GM11168 (cell line): ENCODE measurements around the gene MYLK.

ENCODE experiments used
- in situ Hi-C: fragments of 300-500 bp; cut with MboI; formaldehyde crosslinking; loops from one replicate; pipeline ENCODE4 v1.12.0; 2022; ENCODE audit warnings: low sequenced_read_pairs; ENCODE audit not compliant: unreplicated experiment

The MYLK gene

DNA sequence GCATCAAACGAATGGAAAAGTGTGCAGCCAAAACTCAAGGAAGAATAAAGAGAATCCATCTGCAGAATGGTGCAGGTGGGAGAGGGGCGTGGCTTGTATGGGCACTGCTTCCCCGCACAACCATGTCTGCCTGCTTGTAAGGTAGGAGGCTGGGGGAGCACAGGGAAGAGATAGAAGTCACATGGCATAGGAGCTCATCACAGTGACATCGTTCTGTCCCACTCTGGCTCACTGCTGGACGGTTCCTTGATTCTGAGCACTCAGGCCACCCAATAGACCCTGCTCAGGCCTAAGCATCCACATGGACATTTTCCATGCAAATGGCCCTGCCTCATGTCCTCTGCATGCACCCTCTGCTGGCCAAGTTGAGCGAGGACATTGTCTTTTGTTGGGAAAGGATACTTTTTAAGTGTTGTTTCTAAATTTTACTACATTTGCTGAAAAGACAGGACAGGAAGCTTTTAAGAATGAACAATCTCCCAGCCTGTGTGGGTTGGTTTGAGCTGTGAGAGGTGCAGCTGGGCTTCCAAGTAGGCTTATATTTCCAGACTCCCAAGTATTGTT, 3.1 kb downstream of the MYLK start:
- in situ Hi-C loops: no loop called here

DNA sequence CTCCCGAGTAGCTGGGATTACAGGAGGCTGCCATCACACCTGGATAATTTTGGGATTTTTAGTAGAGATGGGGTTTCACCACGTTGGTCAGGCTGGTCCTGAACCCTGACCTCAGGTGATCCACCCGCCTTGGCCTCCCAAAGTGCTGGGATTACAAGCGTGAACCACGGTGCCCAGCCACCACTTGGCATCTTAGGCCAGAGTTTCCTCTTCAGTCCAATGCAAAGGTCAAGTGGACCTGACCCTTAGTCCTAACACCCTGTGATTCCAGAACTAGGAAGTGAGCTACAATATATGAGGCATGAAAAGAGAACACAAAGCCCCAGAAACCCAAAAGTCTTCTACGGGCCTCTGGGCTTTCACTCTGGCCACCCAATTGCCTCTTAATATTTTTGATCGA, 5.3 kb downstream of the MYLK start:
- in situ Hi-C loops: no loop called here

DNA sequence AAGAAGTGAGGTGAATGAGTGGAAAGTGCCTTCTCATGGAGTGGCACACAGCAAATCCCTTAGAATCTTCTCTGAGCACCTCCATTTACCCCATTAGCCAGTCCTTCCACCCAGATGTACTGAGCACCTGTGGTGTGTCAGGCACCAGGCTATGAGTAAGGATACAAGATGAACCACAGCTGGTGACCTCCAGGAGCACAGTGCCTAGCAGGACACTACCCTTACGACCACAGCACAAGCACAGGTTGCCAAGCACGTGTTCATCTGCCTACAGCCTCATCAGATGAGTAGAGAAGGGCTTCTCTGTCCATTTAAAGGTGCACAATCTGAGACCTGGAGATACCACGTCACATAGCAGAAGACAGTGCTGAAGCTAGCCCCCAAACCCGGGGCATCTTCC, 6.2 kb downstream of the MYLK start:
- in situ Hi-C loops: no loop called here

DNA sequence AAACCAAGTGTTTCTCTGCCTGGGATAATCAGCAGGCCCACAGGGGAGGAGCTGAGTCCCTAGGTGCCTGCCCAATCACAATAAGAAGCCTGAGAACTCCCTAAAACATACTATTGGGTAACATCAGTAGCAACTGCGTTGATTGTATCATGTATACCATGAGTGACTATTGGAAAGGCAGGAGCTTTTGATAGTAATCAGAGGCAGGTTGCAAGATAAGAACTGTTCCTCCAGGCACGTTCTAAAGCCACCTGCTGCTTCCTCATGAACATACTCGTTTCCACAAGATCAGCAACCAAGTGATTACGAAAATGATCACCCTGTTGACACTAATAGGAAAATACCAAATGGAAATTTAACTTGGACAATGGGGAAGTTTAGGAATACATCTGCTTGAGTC, 6.7 kb downstream of the MYLK start:
- in situ Hi-C loops: no loop called here

DNA sequence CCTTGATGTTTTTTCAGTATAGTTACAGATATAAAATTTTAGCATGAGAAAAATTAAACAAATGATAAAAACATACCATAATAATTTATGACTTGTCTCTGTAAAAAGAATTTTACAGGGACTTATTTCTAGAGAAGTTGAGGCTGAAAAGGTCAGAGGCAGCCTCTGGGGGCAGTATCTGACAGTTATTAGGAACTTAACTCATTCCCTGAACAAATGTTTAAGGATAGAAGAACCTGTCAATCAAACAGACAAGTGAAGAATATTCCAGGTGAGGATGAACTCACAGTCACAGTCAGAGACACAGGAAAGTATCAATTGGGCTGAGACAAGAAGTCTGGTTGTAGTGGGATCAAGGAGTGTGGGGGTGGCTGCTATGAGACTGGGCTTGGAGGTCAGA, 7.3 kb downstream of the MYLK start:
- in situ Hi-C loops: no loop called here

DNA sequence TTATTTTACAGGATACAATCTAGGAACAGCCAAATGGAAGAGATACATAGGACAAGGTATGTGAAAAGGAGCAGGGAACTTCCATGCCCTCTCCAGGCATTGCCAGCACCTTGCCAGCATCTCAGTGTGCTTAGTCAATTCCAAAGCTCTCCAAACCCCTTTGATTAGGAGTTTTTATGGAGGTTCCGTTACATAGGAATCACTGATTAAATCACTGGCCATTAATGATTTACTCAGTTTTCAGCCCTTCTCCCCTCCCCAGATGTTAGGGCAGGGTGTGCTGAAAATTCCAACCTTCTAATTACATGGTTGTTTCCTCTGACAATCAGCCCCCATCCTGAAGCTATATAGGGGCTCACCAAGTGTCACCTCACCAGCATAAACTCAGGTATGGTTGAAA, 11.5 kb downstream of the MYLK start:
- in situ Hi-C loops: no loop called here

DNA sequence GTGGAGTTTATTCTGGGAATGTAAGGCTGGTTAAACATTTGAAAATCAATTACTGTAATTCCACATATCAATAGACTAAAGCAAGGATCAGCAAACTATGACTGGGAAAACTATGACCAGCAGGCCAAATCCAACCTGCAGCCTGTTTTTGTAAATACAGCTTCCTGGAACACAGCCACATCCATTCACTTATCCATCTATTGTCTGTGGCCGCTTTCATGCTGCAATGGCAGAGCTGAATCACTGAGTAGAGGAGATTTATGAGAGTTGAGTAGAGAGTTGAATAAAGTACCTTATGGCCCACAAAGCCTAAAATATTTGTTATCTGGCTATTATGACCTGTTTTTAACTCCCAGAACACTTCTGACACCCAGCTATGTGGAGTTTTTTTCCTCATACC, 12.2 kb downstream of the MYLK start:
- in situ Hi-C loops: no loop called here

DNA sequence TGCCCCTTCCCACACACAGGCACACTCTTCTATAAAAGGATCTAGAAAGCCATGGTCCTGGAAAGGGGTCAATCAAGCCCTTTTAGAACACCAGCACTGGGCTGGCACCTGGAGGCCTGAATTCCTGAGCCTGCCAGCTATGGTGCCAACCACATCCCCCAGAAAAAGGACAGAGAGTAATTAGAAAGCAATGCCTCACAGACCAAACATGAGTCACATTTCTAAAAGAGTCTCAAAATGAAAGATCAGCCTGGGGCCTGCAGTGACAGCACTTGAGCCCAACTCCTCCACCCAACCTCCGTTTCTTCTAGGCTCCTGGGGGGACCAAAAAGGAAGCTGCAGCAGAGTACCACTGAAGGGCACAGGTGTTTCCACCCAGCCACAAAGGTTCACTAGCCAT, 14.1 kb downstream of the MYLK start:
- in situ Hi-C loops: no loop called here

DNA sequence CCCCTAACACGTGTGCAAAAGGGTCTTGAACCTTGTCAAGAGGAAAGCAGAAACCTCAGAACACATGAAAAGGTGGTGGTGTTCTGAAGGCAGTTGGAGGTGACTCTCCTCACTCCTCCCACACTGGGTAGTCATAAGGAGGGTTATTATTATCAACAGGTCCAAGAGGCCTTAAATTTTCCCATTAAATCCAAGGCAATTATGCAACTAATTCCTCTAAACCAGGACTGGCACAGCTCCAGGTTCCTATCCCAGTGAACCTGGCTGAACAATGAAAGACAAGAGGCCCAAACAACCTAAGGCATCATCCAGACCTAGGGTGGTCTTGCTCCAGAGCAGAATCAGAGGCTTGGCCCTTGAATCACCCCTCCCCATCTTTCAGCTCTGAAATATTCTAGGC, 15.0 kb downstream of the MYLK start:
- in situ Hi-C loops: no loop called here

DNA sequence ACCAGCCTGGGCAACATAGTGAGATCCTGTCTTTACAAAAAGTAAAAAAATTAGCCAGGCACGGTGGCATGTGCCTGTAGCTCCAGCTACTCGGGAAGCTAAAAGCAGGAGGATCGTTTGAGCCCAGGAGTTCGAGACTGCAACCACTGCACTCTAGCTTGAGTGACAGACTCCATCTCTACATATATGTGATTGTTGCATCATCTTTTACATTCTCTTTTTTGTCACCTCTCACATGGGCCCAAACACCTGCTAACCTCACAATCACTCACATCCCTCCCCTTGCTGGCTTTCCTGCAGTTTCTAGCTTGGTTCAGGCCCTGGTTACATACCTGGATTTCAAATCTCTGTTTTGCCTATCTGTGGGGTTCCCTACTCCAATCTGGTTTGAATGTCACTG, 19.4 kb downstream of the MYLK start:
- in situ Hi-C loops: no loop called here

DNA sequence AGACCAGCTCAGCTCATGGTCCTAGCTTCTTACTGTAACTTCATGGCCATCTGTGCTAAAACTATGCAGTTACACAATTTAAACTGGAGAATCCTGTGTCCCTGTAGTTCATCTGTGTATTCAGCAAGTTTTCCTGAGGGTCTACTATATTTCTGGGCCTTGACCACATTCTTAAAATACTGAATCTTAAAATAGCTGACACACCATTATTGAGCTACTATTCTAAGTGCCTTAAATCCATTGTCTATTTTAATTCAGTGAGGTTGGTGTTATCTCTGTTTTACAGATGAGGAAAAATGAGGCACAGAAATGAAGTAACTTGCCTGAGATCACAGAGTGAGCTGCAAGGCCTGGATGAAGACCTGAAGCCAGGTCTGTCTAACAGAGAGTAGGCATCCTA, 22.0 kb downstream of the MYLK start:
- in situ Hi-C loops: no loop called here

DNA sequence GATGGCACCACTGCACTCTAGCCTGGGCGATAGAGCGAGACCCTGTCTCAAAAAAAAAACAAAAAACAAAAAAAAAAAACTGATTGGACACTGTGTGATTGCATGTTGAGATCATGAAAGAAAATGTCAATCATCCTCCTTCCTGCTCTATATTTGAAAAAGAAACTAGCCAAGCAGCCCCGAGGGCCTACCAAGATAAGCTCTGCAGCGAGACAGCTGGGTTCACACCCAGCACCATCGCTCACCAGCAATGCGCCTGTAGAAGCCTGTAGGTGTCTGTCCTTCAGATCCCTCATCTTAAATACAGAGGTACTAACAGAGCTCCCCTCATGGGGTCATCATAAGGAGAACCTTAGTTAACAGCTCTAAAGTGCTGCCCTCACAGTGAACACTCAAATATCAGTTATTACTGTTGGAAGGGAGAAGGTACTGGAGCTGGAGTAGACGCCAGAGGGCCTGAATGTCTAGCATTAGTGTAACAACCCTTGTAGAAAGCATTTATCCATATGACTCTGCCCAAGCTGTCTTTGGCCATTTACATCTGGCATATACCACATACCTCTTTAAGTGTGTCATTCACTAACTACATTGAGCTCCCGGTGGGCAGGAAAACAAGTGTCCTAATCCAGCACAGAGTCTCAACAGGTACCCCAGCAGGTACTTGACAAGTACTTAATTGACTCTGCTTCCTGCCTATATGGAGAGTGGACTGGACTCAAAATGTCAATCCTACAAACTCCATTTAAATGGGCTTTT, 22.9 kb downstream of the MYLK start:
- in situ Hi-C loops: no loop called here

DNA sequence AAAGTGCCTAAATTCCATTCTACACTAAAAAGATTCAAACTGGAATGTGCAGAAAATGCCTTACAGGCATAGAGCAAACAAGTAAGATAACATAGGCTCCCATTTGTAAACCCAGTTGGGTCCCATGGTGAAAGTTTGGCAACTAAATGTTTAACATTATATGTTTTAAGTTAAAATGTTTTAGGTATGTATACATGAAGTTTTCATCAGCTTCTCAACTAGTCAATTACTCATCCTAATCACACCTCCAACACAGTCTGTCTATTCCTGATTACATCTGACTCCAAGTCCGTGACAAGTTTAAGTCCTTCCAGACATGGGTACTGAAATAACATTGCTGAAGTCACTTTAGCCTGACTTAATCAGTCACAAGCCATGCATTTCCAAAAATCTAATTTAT, 25.0 kb downstream of the MYLK start:
- in situ Hi-C loops: no loop called here

DNA sequence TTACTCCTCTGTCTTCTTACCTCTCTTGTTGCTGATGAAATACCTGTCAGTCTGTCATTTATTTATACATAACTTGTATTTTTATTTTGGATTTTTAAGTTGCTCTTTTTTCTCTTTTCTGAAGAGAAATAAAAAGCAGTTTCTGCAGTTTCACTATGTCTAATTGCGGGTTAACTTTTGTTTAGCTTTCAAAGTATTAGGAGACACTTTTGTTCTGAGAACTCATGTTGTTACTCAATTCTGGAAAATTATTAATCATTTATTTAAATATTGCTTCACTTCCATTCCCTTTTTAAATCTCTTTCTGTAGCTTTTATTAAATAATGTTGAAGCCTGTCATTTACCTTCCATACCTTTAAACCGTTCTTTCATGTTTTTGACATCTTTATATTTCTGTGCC, 29.2 kb downstream of the MYLK start:
- in situ Hi-C loops: no loop called here

DNA sequence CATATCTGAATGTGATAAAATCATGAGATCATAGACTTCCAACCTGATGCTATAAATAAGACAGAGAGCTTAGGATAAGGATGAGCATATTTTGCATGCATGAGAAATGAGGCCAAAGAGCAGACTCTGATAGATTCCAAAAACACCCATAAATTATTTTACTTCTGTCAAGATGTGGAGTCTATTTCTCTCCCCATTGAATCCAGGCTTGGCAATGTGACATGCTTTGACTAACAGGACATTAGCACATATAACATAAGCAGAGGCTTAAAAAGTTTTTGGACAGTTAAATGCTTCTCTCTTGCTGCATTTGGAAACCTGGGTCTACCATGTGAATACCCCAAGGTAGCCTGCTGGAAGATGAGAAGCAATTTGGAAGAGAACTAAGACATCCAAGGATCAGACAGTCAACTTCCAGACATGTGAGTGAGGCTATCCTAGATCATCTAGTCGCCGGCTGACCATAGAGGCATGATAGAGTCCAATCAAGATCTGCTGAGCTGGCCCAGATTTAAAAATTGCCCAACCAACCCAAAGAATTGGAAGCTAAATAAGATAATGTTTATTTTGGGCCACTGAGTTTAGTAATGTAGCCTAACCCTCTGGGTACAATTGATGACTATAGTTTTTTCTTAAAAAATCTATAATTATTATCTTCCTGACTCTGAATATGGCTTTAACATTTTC, 30.3 kb downstream of the MYLK start:
- in situ Hi-C loops: no loop called here

DNA sequence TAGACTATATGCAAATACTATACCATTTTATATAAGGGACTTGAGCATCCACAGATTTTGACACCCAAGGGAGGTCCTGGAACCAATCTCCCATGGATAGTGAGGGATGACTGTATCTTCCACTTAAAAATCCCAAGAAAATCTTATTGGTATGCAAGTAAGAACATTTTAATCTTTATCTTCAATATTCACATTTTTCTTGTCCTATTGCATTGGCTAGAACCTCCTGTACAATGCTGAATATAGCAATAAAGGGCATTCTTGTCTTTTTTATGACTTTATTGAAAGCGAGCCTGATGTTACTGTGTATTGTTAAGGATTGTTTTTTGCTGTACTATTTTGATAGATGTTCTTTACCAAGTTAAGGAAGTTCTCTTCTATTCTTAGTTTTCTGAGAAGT, 36.9 kb downstream of the MYLK start:
- in situ Hi-C loops: no loop called here

DNA sequence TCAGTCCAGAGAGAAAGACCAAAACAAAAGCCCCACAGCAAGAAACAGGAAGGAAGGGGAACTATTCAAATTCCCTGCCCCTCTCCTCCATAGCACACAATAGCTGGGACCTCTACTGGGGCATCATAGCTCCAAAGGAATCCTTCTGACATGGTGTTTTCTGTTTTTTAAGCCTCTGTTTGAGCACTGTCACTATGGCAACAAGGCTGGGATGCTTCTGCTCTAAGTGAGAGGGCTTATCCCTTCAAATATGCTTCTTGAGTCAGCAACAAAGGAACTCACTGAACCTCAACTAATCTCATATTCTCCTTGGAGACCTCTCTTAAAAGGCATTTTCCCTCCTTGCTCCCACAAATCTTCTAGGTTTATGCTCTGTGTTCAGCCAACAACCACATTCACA, 40.5 kb downstream of the MYLK start:
- in situ Hi-C loops: no loop called here

DNA sequence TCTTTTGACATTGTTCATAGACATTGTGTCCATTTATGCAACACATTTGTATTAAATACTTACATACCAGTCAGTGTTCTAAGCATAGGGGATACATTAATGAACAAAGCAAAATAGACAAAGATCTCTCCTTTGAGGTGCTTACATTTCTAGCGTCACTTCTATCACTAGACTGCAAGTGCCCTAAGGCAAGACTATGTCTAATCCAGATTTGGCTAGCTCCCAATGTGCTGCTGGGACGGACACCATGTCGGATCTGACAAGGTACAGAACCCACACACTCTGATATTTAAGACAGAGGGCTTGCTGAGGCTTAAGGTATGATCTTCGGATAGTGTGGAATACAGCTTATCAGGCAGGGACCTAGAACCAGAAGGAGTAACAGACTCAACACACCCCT, 41.4 kb downstream of the MYLK start:
- in situ Hi-C loops: no loop called here

DNA sequence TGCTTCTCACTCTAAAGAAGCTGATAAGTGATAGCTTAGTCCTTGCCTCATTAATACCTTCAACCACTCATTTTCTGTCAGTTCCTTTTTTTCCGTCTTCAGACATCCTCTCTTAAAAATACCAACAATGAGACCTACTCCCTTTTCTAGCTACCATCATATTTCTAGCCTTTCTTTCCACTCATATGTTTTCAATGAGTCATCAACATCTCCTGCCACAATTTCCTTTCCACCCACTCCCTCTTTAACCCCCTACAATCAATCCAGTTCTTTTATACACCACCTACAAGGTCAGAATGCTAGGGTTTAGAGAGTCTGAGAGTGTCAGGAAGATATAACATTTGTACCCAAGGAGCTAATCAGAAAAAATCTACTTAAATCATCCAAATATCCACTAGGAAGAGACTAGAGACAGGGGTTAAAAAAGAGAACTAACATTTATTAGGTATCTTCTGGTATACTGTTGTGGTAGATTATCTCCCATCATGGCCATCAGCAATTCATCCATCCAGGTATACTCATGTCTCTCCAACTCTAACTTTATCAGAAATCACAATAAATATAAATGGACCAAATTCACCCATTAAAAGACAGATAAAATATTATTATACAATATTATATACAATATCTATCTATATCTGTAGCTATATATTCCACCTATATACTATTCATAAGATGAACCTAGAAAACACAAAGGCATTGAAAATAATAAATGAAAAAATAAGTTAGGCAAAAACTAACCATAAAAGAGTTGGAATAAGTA, 42.5 kb downstream of the MYLK start:
- in situ Hi-C loops: no loop called here

DNA sequence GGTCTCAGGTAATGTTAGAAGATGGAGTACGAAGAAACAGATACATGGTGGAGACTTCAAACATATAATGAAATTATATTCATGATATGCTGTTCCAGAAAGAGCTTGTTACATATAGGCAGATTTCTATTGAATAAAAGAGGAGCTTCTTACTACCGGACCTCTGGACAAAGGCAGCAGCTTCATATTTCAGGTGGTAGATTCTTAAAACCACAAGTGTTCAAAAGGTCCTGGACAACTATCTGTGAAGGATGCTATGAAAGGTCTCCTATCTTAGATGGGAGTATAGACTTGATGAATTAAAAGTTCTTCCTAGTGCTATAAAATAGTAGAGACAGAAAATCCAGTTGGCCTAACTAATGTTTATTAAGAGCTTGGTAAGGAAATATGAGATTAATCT, 43.2 kb downstream of the MYLK start:
- in situ Hi-C loops: no loop called here

DNA sequence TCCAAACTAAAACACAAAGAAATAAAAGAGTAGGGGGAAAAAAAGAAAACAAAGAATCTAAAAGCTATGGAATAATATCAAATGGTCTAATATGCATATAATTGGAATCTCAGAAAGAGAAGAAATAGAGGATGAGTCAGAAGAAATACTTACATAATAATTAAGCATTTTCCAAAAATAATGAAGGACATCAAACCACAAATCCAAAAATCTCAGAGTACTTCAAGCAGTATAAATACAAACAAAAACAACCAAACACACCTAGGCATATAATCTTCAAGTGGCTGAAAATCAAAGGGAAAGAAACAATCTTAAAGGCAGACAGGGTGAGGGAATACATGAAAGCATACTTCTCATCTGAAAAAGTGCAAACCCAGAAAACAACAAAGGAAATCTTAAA, 46.3 kb downstream of the MYLK start:
- in situ Hi-C loops: no loop called here
